ENCODE measurements around the gene CSTF3. TPM values are rescaled to one million over a fixed set of nuclear protein-coding genes. Genes with fewer than 3 reads are reported as not detected.
"Not testable (repeated sequence)": the region's sequence is repeated elsewhere in the genome, so short reads cannot be mapped to it uniquely, and the experiment has no call there.

Gene CSTF3
- polyA plus RNA-seq, 3 donors = 59.0 to 67.3 (median 67.2) TPM

DNA sequence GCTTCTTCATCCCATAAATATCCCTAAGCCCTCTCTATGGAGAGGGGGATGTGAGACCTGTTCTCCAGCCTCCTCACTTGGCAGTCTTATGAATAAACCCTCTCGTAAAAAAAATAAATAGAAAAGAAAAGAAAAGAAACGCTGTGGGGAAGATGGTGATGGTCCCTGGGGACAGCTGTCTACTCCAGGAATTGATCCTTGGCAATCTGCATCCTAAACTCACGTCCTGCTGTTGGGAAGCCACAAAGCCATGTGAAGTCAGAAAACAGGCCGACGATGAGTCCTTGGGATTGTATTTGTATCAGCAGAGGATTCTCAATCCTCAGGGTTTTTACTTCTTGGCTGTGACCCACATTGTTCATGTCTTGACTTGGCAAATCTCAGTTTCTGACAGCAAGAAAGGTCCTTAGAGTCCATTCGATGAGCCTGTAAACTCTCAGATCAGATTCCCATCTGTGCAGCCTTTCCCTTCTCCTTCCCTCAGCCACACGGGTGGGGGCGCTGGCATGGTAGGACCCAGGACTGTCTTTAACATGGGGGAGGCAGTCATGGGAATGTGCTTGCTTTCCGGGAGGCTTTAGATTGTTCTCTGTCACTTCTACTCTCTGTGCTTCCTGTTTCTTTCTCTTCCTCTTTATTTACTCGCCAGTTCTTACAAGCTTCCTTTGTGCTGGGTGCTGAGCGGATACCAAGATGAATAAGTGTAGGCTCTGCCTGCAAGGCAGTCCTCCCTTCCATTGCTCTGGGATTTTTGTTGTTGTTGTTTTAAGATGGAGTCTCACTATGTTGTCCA is 97.1 kb downstream of the CSTF3 start:
- no peak for DNase-seq (ENCODE audit: extremely low read depth in 1 of 11, low read depth in 9 of 11, low spot score in 4 of 11)

DNA sequence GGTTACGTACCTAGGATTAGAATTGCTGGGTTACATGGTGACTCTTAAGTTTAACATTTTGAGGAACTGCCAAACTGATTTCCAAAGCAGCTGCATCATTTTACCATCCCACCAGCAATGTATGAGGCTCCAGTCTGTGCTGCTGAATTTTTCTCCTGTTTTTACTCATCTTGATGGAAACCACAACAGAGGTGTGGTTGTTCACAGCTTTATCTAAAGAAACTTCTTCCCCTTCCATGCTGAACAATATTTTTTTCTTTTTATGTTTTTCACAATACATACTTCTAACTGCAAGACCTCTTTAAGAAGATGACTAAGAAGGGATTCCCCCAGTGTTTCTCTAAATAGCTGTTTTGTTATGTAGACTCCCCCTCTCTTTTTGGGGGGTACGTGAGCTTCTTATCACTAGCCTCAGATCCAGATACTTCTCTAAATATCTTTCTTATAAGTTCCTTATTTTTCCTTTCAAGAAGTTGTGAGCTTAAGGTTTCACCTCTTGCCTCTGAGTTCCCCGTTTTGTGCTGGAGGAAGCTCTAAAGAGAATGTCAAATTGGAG is 97.9 kb downstream of the CSTF3 start:
- DNase-seq (ENCODE audit: extremely low read depth in 1 of 11, low read depth in 9 of 11, low spot score in 4 of 11) = no peak

DNA sequence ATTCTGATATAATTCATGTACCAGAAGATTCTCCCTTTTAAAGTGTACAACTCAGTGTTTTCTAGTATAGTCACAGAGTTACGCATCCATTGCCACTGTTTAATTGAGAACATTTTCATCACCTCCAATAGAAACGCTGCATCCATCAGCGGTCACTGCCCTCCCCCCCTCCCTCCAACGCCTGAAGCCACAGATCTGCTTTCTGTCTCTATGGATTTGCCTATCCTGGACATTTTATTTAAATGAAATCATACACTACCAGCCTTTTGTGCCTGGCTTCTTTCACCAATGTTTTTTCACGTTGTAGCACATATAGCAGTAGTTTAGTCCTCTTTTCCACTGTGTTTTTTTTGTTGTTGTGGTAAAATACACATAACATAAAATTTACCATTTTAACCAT is 99.1 kb downstream of the CSTF3 start:
- DNase-seq (ENCODE audit: extremely low read depth in 1 of 11, low read depth in 9 of 11, low spot score in 4 of 11) = no peak

DNA sequence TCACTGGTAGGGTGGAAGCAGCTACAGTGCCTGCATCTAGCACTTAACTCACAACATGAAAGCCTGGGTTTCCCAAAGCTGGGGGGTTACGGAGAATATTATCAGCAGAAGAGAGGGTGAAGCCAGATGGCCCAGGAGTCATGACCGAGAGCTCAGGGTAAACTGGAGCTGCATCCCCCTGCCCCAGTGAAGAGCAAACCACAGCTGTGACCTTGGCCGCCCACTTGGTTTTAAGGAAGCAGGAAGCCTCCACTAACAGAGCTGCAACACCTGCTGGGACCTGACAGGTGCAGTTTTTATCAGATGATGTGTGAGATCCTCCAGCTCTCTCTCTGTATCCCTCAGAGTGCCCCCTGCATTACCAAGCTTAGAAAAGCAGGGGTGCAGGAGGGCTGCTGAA is 101.0 kb downstream of the CSTF3 start:
- DNase-seq (ENCODE audit: extremely low read depth in 1 of 11, low read depth in 9 of 11, low spot score in 4 of 11) = no peak

DNA sequence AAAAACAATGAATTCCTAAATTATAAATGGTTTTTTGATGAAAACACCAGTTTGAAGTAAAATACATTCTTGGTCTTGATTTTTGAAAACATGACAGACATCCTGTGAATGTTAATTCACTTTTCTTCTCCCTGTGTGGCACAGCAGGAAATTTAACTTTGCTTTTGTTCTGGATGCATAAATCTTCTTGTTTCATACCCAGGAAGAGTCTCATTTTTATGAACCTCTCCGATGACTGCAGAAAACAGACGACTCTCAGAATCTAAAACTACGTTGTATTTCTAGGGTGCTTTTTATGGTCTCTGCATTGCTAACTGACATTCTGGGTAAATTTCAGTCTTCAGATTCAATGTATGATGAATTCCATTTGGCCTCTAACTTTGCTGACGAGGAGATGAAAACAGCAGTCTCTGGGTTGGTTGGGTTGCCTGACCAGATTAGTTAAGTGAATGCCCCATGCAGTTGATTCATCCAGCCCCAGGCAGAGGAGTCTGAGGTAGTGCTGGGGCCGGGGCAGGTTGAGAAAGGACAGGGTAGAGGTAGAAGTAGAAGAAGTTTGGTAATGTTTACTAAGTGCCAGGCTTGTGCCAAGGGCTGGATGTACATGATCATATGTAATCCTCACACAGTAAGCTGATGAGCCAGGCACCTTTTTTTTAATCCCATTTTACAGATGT is 101.8 kb downstream of the CSTF3 start:
- no peak for DNase-seq (ENCODE audit: extremely low read depth in 1 of 11, low read depth in 9 of 11, low spot score in 4 of 11)

- no peak for DNase-seq (ENCODE audit: extremely low read depth in 1 of 11, low read depth in 9 of 11, low spot score in 4 of 11)
Observed at GRCh38 chr11:33057284-33057683, 104.0 kb downstream of the CSTF3 start.

DNA sequence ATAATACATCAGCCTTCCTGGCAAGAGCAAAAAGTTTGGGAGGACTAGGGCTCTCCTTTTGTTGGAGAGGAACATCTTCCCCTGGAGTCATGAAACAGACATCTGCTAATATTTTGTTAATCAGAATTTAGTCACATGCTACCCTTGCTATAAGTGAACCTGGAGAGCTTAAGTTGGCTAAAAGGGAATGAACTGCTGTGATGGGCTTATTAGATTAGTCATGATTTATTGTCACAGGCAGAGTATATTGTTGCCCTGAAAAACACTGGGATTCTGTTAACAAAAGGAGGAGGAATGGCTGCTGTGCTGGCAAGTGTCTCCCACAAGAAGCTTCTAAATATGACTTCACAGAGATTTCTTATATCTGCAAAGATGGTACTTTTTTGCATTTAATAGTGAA is 105.9 kb downstream of the CSTF3 start:
- no peak for DNase-seq (ENCODE audit: extremely low read depth in 1 of 11, low read depth in 9 of 11, low spot score in 4 of 11)

DNA sequence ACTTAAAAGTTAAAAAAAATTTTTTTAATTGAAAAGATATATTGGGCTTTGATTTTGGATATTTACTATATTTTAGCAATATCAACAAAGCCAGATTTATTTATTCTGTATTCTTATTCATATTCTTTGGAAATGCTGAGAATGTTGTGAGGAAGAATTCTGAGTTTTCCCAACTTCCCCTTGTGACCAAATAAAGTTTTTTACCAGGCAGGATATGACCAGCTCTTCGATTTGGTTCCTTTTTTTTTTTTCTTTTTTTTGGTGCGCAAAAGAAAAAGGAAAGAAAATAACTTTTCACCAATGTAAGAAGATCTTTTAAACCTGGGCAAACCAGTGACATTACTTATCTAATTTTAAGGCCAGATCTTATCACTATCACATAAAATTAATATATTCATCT is 109.0 kb downstream of the CSTF3 start:
- no peak for DNase-seq (ENCODE audit: extremely low read depth in 1 of 11, low read depth in 9 of 11, low spot score in 4 of 11)

GRCh38 chr11:33049565-33050408 is 111.5 kb downstream of the CSTF3 start:
- not testable (repeated sequence) for DNase-seq (ENCODE audit: extremely low read depth in 1 of 11, low read depth in 9 of 11, low spot score in 4 of 11)

DNA sequence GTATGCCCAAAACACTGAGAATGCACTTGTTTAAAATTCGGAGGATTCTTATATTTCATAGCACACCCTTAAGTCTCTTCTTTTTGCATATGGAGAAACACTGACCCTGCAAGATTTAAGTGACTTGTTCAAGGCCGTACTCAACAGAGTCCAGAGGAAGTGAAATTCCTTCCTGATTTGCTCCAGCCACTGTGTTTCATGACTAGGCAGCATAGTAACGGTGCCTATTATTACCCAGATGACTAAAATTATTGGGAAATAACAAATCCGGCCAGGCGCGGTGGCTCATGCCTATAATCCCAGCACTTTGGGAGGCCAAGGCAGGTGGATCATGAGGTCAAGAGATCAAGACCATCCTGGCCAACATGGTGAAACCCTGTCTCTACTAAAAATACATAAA is 112.6 kb downstream of the CSTF3 start:
- DNase-seq (ENCODE audit: extremely low read depth in 1 of 11, low read depth in 9 of 11, low spot score in 4 of 11) = not testable (repeated sequence)

DNA sequence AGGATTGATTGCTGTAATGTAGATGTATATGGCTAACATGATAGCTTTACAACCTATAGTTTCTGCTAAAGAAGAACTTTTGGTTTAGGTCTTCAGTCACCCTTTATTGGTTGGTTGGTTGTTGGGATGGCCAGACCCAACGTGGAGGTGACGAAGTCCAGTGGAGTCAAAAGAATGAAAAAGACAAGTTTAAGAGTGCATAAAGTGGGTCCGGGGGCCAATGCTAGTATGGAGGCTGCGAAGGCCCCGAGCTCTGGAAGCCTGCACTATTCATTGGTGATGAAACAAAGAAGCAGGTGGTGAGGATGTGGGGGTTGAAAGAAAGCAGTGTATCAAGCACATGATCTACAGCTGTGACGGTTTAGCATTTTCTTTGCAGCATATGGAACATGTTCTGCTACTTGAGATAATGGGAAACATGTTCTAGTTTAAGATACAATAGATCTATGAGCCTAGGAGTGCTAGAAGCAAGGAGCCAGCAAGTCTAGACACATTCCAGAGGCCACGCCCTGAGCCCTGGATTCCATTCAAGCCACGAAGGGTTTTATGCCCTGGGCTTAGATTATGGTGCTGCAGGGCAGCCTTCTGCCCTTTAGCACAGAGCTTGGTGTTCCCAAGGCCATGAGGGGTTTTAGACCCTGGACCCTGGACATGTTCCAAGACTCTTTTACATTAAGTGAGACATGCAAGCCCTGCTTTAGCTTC is 115.6 kb downstream of the CSTF3 start:
- no peak for DNase-seq (ENCODE audit: extremely low read depth in 1 of 11, low read depth in 9 of 11, low spot score in 4 of 11)

GRCh38 chr11:33044285-33044756 is 117.0 kb downstream of the CSTF3 start:
- no peak for DNase-seq (ENCODE audit: extremely low read depth in 1 of 11, low read depth in 9 of 11, low spot score in 4 of 11)

DNA sequence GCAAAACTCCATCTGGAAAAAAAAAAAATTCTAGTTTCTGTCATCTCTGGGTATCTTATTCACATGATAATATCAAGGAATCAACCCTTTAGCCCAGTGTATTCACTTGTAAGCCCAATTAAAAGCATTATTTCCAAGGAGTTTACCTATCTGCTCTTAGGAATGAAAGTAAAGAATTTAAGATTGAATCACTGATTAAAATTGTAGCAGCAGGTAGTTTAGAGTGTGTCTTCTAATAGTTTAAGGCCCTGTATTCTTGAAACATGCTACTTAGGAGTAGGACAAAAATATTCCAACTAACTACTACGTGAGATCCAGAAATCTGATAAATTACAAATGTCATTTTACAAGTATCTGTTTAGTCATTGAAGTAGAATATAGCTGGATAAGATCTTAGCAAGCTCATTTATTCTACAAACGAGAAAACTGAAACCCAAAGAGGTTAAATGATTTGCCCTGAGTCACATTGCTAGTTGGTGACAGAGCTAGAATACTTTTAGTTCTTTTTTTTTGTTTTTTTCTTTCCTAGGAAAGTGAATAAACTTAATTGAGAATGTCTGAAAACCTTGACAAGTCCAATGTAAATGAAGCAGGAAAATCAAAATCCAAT is 118.0 kb downstream of the CSTF3 start:
- DNase-seq (ENCODE audit: extremely low read depth in 1 of 11, low read depth in 9 of 11, low spot score in 4 of 11) = no peak

DNA sequence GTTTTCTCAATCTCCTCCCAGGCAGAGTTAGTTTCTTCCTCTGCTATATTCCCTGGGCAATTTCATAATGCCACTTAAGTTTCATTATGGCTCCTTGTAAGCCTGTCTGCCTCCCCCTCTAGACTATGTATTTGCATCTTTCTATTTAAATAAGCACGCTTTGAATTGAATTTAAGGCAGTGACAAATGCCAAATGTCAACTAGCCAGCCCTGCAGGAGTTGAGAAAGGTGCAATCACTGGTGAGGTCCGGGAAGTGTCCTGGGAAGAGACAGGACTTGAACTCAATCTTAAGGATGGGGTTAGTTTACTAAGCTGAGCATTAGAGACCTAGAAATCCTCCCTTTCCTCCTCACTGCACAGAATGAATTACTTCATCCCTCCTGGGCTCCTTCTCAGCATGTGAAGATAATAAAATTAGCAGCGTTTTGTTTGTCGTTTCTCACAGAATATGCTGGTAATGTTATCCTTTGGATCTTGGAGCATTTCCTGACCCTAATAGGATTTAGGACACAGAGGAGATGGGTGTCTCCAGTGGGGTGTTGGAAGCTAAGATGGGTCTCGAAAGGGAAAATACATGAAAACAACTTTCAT is 120.3 kb downstream of the CSTF3 start:
- no peak for DNase-seq (ENCODE audit: extremely low read depth in 1 of 11, low read depth in 9 of 11, low spot score in 4 of 11)

DNA sequence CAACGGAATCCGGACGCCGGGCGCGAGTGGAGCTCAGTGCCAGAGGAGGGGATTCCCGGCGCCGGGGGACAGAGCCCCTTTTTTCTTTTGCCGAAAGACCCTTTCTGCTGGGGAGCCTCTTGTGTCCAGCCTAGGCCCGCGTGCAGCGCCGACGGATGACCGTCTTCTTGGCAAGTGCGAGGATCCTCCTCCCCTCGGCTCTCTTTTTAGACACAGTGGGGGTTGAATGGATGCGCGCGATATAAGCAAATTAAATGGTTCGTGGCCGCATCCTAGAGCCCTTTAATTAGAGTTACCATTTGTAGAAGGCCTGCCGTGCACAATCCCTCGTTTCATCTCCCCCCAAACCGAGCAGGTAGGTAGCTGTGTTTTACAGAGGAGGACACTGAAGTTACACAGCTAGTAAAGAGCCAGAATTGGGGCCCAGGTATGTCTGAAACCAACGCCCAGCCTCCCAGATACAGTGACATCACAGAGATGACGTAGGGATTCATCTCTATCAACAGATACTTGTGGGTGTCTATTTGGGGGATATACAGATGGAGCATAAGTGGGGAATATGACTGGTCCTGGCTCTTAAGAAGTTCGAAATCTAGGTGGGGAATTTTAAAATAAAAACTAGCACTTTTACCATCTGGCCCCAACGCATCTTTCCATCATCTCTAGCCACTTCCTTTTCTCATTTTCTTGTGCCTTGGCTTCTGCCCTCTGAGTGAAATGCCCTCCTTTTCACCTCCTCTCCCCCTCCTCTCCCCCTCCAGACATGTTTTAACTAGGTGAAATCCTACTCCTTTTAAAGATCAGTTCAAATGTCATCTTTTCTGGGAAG is 121.0 kb downstream of the CSTF3 start:
- no peak for DNase-seq (ENCODE audit: extremely low read depth in 1 of 11, low read depth in 9 of 11, low spot score in 4 of 11)

GRCh38 chr11:33039274-33040032 is 121.8 kb downstream of the CSTF3 start, which contains the start of gene TCP11L1:
Gene TCP11L1 (plus strand): TSS chr11:33039572. CDS start chr11:33043774, 4,202 bp downstream.
- DNase-seq (ENCODE audit: extremely low read depth in 1 of 11, low read depth in 9 of 11, low spot score in 4 of 11) = peak; percentile 82 to 93 (median 90)
